HepG2 (cell line): ENCODE measurements around the gene MSRB2. TPM values are rescaled to one million over a fixed set of nuclear protein-coding genes. Genes with fewer than 3 reads are reported as not detected.

Experiments
- AHR ChIP-seq: IDR thresholded peaks from 2 replicates; pipeline ENCODE4 v1.6.1; 2018; ENCODE audit warnings: missing genetic modification reagents, missing compliant biosample characterization
- ASH2L ChIP-seq: fragments of 300-600, 200-600 bp; sonication (generic); IDR thresholded peaks from 2 replicates; pipeline ENCODE4 v1.7.0; 2017; ENCODE audit warnings: low read depth, mild to moderate bottlenecking, moderate library complexity, mixed read lengths, low read length; ENCODE audit not compliant: insufficient read length
- CCAR2 ChIP-seq: fragments of 200-400 bp; formaldehyde crosslinking; optimal IDR thresholded peaks from 2 replicates; pipeline ENCODE3; 2018; ENCODE audit warnings: low read depth, mild to moderate bottlenecking, low read length, moderate library complexity
- CSRNP1 ChIP-seq: sonication (generic); formaldehyde crosslinking; IDR thresholded peaks from 2 replicates; pipeline ENCODE4 v1.8.1; 2023; ENCODE audit warnings: mild to moderate bottlenecking, missing genetic modification reagents
- DMAP1 ChIP-seq: IDR thresholded peaks from 2 replicates; pipeline ENCODE4 v1.6.1; 2016
- EEA1 ChIP-seq: sonication (generic); formaldehyde crosslinking; IDR thresholded peaks from 2 replicates; pipeline ENCODE4 v1.5.1; 2020; ENCODE audit warnings: mild to moderate bottlenecking, missing genetic modification reagents, borderline replicate concordance
- GABPB1 ChIP-seq: IDR thresholded peaks from 2 replicates; pipeline ENCODE4 v1.6.1; 2016; ENCODE audit warnings: mild to moderate bottlenecking, missing genetic modification reagents, moderate library complexity, missing compliant biosample characterization
- HMGXB4 ChIP-seq, 2 experiments: sonication (generic) in 1 of 2; formaldehyde crosslinking in 1 of 2; IDR thresholded peaks; 2 replicates each; pipeline versions ENCODE4 v1.4.0 to v1.6.1; 2018 to 2020; ENCODE audit warnings: missing genetic modification reagents in 2 of 2, borderline replicate concordance in 1 of 2, low read depth in 1 of 2, mild to moderate bottlenecking in 1 of 2, missing biosample characterization in 1 of 2
- MIER3 ChIP-seq: IDR thresholded peaks from 2 replicates; pipeline ENCODE4 v1.6.1; 2016; ENCODE audit warnings: missing compliant biosample characterization, borderline replicate concordance
- RBFOX2 ChIP-seq: fragments of 200-400 bp; formaldehyde crosslinking; IDR thresholded peaks from 2 replicates; pipeline ENCODE4 v1.6.1; 2017; ENCODE audit warnings: low read depth, mild to moderate bottlenecking, low read length
- SP4 ChIP-seq: sonication (generic); formaldehyde crosslinking; IDR thresholded peaks from 2 replicates; pipeline ENCODE4 v1.8.1; 2023; ENCODE audit warnings: mild to moderate bottlenecking, missing genetic modification reagents
- THAP11 ChIP-seq: IDR thresholded peaks from 2 replicates; pipeline ENCODE4 v1.6.1; 2016; ENCODE audit warnings: missing biosample characterization, missing genetic modification reagents
- ZBTB44 ChIP-seq: sonication (generic); formaldehyde crosslinking; IDR thresholded peaks from 2 replicates; pipeline ENCODE4 v1.4.0; 2020; ENCODE audit warnings: missing genetic modification reagents
- ZBTB7B ChIP-seq: sonication (generic); formaldehyde crosslinking; IDR thresholded peaks from 2 replicates; pipeline ENCODE4 v1.4.0; 2020; ENCODE audit warnings: missing genetic modification reagents
- ZKSCAN5 ChIP-seq: sonication (generic); formaldehyde crosslinking; IDR thresholded peaks from 2 replicates; pipeline ENCODE4 v1.5.1; 2020; ENCODE audit warnings: mild to moderate bottlenecking, missing genetic modification reagents
- ZMYM2 ChIP-seq: sonication (generic); formaldehyde crosslinking; IDR thresholded peaks from 2 replicates; pipeline ENCODE4 v1.8.0; 2022; ENCODE audit warnings: mild to moderate bottlenecking, missing genetic modification reagents
- ZNF124 ChIP-seq: sonication (generic); formaldehyde crosslinking; IDR thresholded peaks from 2 replicates; pipeline ENCODE4 v1.4.0; 2020; ENCODE audit warnings: missing genetic modification reagents
- ZNF256 ChIP-seq: sonication (generic); formaldehyde crosslinking; conservative IDR thresholded peaks from 2 replicates; pipeline ENCODE4 v1.4.0; 2020; ENCODE audit warnings: missing genetic modification reagents
- ZNF552 ChIP-seq: sonication (generic); formaldehyde crosslinking; IDR thresholded peaks from 2 replicates; pipeline ENCODE4 v1.9.0; 2022; ENCODE audit warnings: missing genetic modification reagents, mild to moderate bottlenecking, borderline replicate concordance
- ZNF609 ChIP-seq: sonication (generic); formaldehyde crosslinking; IDR thresholded peaks from 2 replicates; pipeline ENCODE4 v1.4.0; 2020; ENCODE audit warnings: mild to moderate bottlenecking, missing genetic modification reagents, borderline replicate concordance
- polyA plus RNA-seq, 8 experiments: library from polyadenylated mRNA; depleted of rRNA in 3 of 8; stranded (reverse) in 7 of 8; unstranded in 1 of 8; fragments of >200 nt; fragmentation: Illumina TruSeq in 4 of 8; extraction: Trizol in 4 of 8; gene quantifications; 2 replicates each; pipeline versions ENCODE4 v1.2.1 to v1.2.3, GENCODE V29; 2011 to 2016; ENCODE audit warnings: low read depth in 4 of 8, missing spikeins in 1 of 8, mixed read lengths in 1 of 8; ENCODE audit not compliant: insufficient read depth in 1 of 8
- total RNA-seq, 5 experiments: library from RNA; depleted of rRNA; stranded (reverse); fragments of >200 nt; fragmentation: Illumina TruSeq; extraction: Trizol; gene quantifications; 2 replicates each; pipeline ENCODE4 v1.2.3, GENCODE V29; 2016; ENCODE audit warnings: low read depth in 1 of 5

The MSRB2 gene
- total and polyA plus RNA-seq, 2 of the 13 experiments (the other 11 are each of a cell fraction or from before 2014, with no cell fraction given), result 8.3 to 22.1 TPM

GRCh38 chr10:23095404-23095965 is at the start of gene MSRB2 (continued):
- TF ChIP-seq HMGXB4 (CRISPR knock-in tag; IDR thresholded peaks at IDR 0.05; ENCODE audit: borderline replicate concordance in 1 of 2, low read depth in 1 of 2) (peak in 1 of 2 experiments; percentile 55; a peak in 1 of 4 replicates), ZNF552 (no peak), ZKSCAN5 (no peak), CCAR2 (no peak), RBFOX2 (peak; percentile 93), ZNF609 (CRISPR knock-in tag) (peak; percentile 46; the same call in 1 of the 2 replicates), CSRNP1 (CRISPR knock-in tag) (peak; percentile 76; the same call in 1 of the 2 replicates), SP4 (CRISPR knock-in tag) (peak; percentile 84), ZBTB7B (CRISPR knock-in tag) (no peak), ZNF124 (CRISPR knock-in tag) (no peak), THAP11 (CRISPR knock-in tag) (peak; percentile 35; the same call in 1 of the 2 replicates), EEA1 (CRISPR knock-in tag) (no peak), GABPB1 (CRISPR knock-in tag) (peak; percentile 68), ZNF256 (no peak), MIER3 (CRISPR knock-in tag) (peak; percentile 69; the same call in 1 of the 2 replicates), ZBTB44 (CRISPR knock-in tag) (no peak), ZMYM2 (CRISPR knock-in tag) (no peak), AHR (CRISPR knock-in tag) (0 out of 2 replicates have a peak, but pooled peaks have one; percentile 50), ASH2L (peak; percentile 50), DMAP1 (CRISPR knock-in tag) (0 out of 2 replicates have a peak, but pooled peaks have one; percentile 26)
